ENCODE measurements around the gene SRCIN1. TPM values are rescaled to one million over a fixed set of nuclear protein-coding genes. Genes with fewer than 3 reads are reported as not detected.

Gene SRCIN1
- polyA plus RNA-seq, 1 donor, result 7.6 TPM

GRCh38 chr17:38569701-38570512 is 35.8 kb downstream of the SRCIN1 start:
- no peak overlapping the region for H3K4me3 ChIP-seq (ENCODE audit: low read length)
- H3K36me3 ChIP-seq (ENCODE audit: control insufficient read depth, insufficient read depth, low read length), result no peaks in the 10 kb centered on the region
- H3K9me3 ChIP-seq (ENCODE audit: control insufficient read depth, low read depth, low read length), result no peaks in the 10 kb centered on the region
- H3K27ac ChIP-seq (ENCODE audit: low read length), result no peak overlapping the region
- no CpG with 5 or more reads among the region's 21 CpGs for WGBS (ENCODE audit: insufficient coverage, low lambda C conversion rate)
- no peak for DNase-seq
- peaks cover 3% of the 10 kb centered on the region for H3K4me1 ChIP-seq (ENCODE audit: control insufficient read depth, insufficient read depth, low read length)
- H3K27me3 ChIP-seq (ENCODE audit: control insufficient read depth, insufficient read depth, low read length), result peaks cover 81% of the 10 kb centered on the region

- Histone ChIP-seq H3K4me3 (ENCODE audit: low read length) (no peak overlapping the region), H3K4me1 (ENCODE audit: control insufficient read depth, insufficient read depth, low read length) (peaks cover 3% of the 10 kb centered on the region), H3K36me3 (ENCODE audit: control insufficient read depth, insufficient read depth, low read length) (no peaks in the 10 kb centered on the region), H3K27me3 (ENCODE audit: control insufficient read depth, insufficient read depth, low read length) (peaks cover 81% of the 10 kb centered on the region), H3K27ac (ENCODE audit: low read length) (no peak overlapping the region), H3K9me3 (ENCODE audit: control insufficient read depth, low read depth, low read length) (no peaks in the 10 kb centered on the region)
- DNase-seq, result no peak
- no CpG with 5 or more reads among the region's 9 CpGs for WGBS (ENCODE audit: insufficient coverage, low lambda C conversion rate)
These were observed 36.8 kb downstream of the SRCIN1 start for GRCh38 chr17:38568845-38569510.

GRCh38 chr17:38568274-38568673 is 37.5 kb downstream of the SRCIN1 start:
- no CpG with 5 or more reads among the region's 6 CpGs for WGBS (ENCODE audit: insufficient coverage, low lambda C conversion rate)
- DNase-seq, result no peak
- H3K36me3 ChIP-seq (ENCODE audit: control insufficient read depth, insufficient read depth, low read length), result no peaks in the 10 kb centered on the region
- peaks cover 81% of the 10 kb centered on the region for H3K27me3 ChIP-seq (ENCODE audit: control insufficient read depth, insufficient read depth, low read length)
- no peak overlapping the region for H3K4me3 ChIP-seq (ENCODE audit: low read length)
- H3K4me1 ChIP-seq (ENCODE audit: control insufficient read depth, insufficient read depth, low read length), result peaks cover 3% of the 10 kb centered on the region
- H3K27ac ChIP-seq (ENCODE audit: low read length), result no peak overlapping the region
- peaks cover 2% of the 10 kb centered on the region for H3K9me3 ChIP-seq (ENCODE audit: control insufficient read depth, low read depth, low read length)

GRCh38 chr17:38567350-38567749 is 38.4 kb downstream of the SRCIN1 start:
- no peak for DNase-seq
- Histone ChIP-seq H3K4me3 (ENCODE audit: low read length) (no peak overlapping the region), H3K36me3 (ENCODE audit: control insufficient read depth, insufficient read depth, low read length) (no peaks in the 10 kb centered on the region), H3K27ac (ENCODE audit: low read length) (no peak overlapping the region), H3K27me3 (ENCODE audit: control insufficient read depth, insufficient read depth, low read length) (peaks cover 83% of the 10 kb centered on the region), H3K4me1 (ENCODE audit: control insufficient read depth, insufficient read depth, low read length) (peaks cover under 1% of the 10 kb centered on the region), H3K9me3 (ENCODE audit: control insufficient read depth, low read depth, low read length) (peaks cover 3% of the 10 kb centered on the region)
- no CpG with 5 or more reads among the region's 2 CpGs for WGBS (ENCODE audit: insufficient coverage, low lambda C conversion rate)

- DNase-seq, result no peak
- 93% methylated on average over 2 of the region's 5 CpGs for WGBS (ENCODE audit: insufficient coverage, low lambda C conversion rate)
- H3K9me3 ChIP-seq (ENCODE audit: control insufficient read depth, low read depth, low read length), result peaks cover 3% of the 10 kb centered on the region
- peaks cover 81% of the 10 kb centered on the region for H3K27me3 ChIP-seq (ENCODE audit: control insufficient read depth, insufficient read depth, low read length)
- no peak overlapping the region for H3K4me3 ChIP-seq (ENCODE audit: low read length)
- no peaks in the 10 kb centered on the region for H3K4me1 ChIP-seq (ENCODE audit: control insufficient read depth, insufficient read depth, low read length)
- H3K27ac ChIP-seq (ENCODE audit: low read length), result no peak overlapping the region
- no peaks in the 10 kb centered on the region for H3K36me3 ChIP-seq (ENCODE audit: control insufficient read depth, insufficient read depth, low read length)
These were observed 39.1 kb downstream of the SRCIN1 start for GRCh38 chr17:38566666-38567031.

GRCh38 chr17:38565853-38566665 is 39.7 kb downstream of the SRCIN1 start:
- Histone ChIP-seq H3K4me1 (ENCODE audit: control insufficient read depth, insufficient read depth, low read length) (no peaks in the 10 kb centered on the region), H3K27ac (ENCODE audit: low read length) (no peak overlapping the region), H3K9me3 (ENCODE audit: control insufficient read depth, low read depth, low read length) (peaks cover 3% of the 10 kb centered on the region), H3K27me3 (ENCODE audit: control insufficient read depth, insufficient read depth, low read length) (peaks cover 81% of the 10 kb centered on the region), H3K4me3 (ENCODE audit: low read length) (no peak overlapping the region), H3K36me3 (ENCODE audit: control insufficient read depth, insufficient read depth, low read length) (no peaks in the 10 kb centered on the region)
- no peak for DNase-seq
- WGBS (ENCODE audit: insufficient coverage, low lambda C conversion rate), result no CpG with 5 or more reads among the region's 10 CpGs

- peaks cover 4% of the 10 kb centered on the region for H3K4me1 ChIP-seq (ENCODE audit: control insufficient read depth, insufficient read depth, low read length)
- peaks cover 89% of the 10 kb centered on the region for H3K27me3 ChIP-seq (ENCODE audit: control insufficient read depth, insufficient read depth, low read length)
- no CpG with 5 or more reads among the region's 6 CpGs for WGBS (ENCODE audit: insufficient coverage, low lambda C conversion rate)
These were observed 40.9 kb downstream of the SRCIN1 start for GRCh38 chr17:38564869-38565268.

GRCh38 chr17:38564254-38564837 is 41.4 kb downstream of the SRCIN1 start:
- 40% methylated on average over 1 of the region's 14 CpGs for WGBS (ENCODE audit: insufficient coverage, low lambda C conversion rate)
- Histone ChIP-seq H3K4me3 (ENCODE audit: low read length) (no peak overlapping the region), H3K36me3 (ENCODE audit: control insufficient read depth, insufficient read depth, low read length) (no peaks in the 10 kb centered on the region), H3K9me3 (ENCODE audit: control insufficient read depth, low read depth, low read length) (peaks cover 6% of the 10 kb centered on the region), H3K4me1 (ENCODE audit: control insufficient read depth, insufficient read depth, low read length) (peaks cover 7% of the 10 kb centered on the region), H3K27me3 (ENCODE audit: control insufficient read depth, insufficient read depth, low read length) (peaks cover 90% of the 10 kb centered on the region), H3K27ac (ENCODE audit: low read length) (no peak overlapping the region)
- no peak for DNase-seq

More at GRCh38 chr17:38564869-38565268, 40.9 kb downstream of the SRCIN1 start:
- DNase-seq, result no peak
- H3K4me3 ChIP-seq (ENCODE audit: low read length), result no peak overlapping the region
- H3K27ac ChIP-seq (ENCODE audit: low read length), result no peak overlapping the region
- peaks cover 6% of the 10 kb centered on the region for H3K9me3 ChIP-seq (ENCODE audit: control insufficient read depth, low read depth, low read length)
- no peaks in the 10 kb centered on the region for H3K36me3 ChIP-seq (ENCODE audit: control insufficient read depth, insufficient read depth, low read length)

GRCh38 chr17:38563362-38564253 is 42.1 kb downstream of the SRCIN1 start:
- WGBS (ENCODE audit: insufficient coverage, low lambda C conversion rate), result 60% methylated on average over 4 of the region's 50 CpGs
- no peaks in the 10 kb centered on the region for H3K36me3 ChIP-seq (ENCODE audit: control insufficient read depth, insufficient read depth, low read length)
- H3K4me1 ChIP-seq (ENCODE audit: control insufficient read depth, insufficient read depth, low read length), result peaks cover 14% of the 10 kb centered on the region
- H3K9me3 ChIP-seq (ENCODE audit: control insufficient read depth, low read depth, low read length), result peaks cover 6% of the 10 kb centered on the region
- peaks cover 93% of the 10 kb centered on the region for H3K27me3 ChIP-seq (ENCODE audit: control insufficient read depth, insufficient read depth, low read length)
- DNase-seq, result no peak
- H3K4me3 ChIP-seq (ENCODE audit: low read length), result no peak overlapping the region
- H3K27ac ChIP-seq (ENCODE audit: low read length), result no peak overlapping the region
